Keratinocyte (primary cell): ENCODE measurements around the gene MRGPRX4. TPM values are rescaled to one million over a fixed set of nuclear protein-coding genes. Genes with fewer than 3 reads are reported as not detected.
"Not testable (repeated sequence)": the region's sequence is repeated elsewhere in the genome, so short reads cannot be mapped to it uniquely, and the experiment has no call there.

ENCODE experiments used
- DNase-seq: peaks from one replicate; pipeline ENCODE4 v3.0.0-alpha.2; 2011; ENCODE audit warnings: low read depth, missing footprints, low spot score
- FAIRE-seq: peaks from 2 replicates; lab custom pipeline; 2011; peaks lifted over from hg19 to GRCh38; lab: Jason Lieb, UNC
- H2AFZ ChIP-seq: 2 replicates; pipeline ENCODE4 v1.6.0; 2012; ENCODE audit warnings: low read length, control low read depth, inconsistent platforms; ENCODE audit not compliant: control insufficient read depth
- H3K27ac ChIP-seq: 2 replicates; pipeline ENCODE4 v1.5.1; 2011; ENCODE audit warnings: low read length; ENCODE audit not compliant: control insufficient read depth, insufficient read depth
- H3K27me3 ChIP-seq: 3 replicates; pipeline ENCODE4 v1.6.0; 2011; ENCODE audit warnings: low read length; ENCODE audit not compliant: control insufficient read depth, insufficient read depth; ENCODE audit errors: extremely low read depth
- H3K36me3 ChIP-seq, 2 experiments: 2 replicates in 1 of 2; 3 replicates in 1 of 2; pipeline ENCODE4 v1.5.1; 2011; ENCODE audit warnings: low read length in 2 of 2, mild to moderate bottlenecking in 1 of 2; ENCODE audit not compliant: control insufficient read depth in 2 of 2, insufficient read depth in 2 of 2; ENCODE audit errors: extremely low read depth in 1 of 2
- H3K4me1 ChIP-seq: 3 replicates; pipeline ENCODE4 v1.5.1; 2011; ENCODE audit warnings: low read length; ENCODE audit not compliant: control insufficient read depth, insufficient read depth; ENCODE audit errors: extremely low read depth
- H3K4me2 ChIP-seq: 3 replicates; pipeline ENCODE4 v1.6.0; 2011; ENCODE audit warnings: low read depth, low read length; ENCODE audit not compliant: control insufficient read depth, insufficient read depth; ENCODE audit errors: extremely low read depth
- H3K4me3 ChIP-seq, 3 experiments: fragments of 200-600 bp in 1 of 3; sonication (generic) in 1 of 3; 2 replicates in 2 of 3; 3 replicates in 1 of 3; pipeline ENCODE4 v1.5.1; 2011 to 2016; ENCODE audit warnings: low read length in 3 of 3, mild to moderate bottlenecking in 3 of 3, control low read depth in 2 of 3, inconsistent platforms in 1 of 3, low read depth in 1 of 3, mixed read lengths in 1 of 3, mixed run types in 1 of 3, moderate library complexity in 1 of 3; ENCODE audit not compliant: control insufficient read depth in 2 of 3, insufficient read depth in 2 of 3; ENCODE audit errors: extremely low read depth in 1 of 3
- H3K79me2 ChIP-seq: 2 replicates; pipeline ENCODE4 v1.6.0; 2012; ENCODE audit warnings: low read length; ENCODE audit not compliant: control insufficient read depth, insufficient read depth
- H3K9ac ChIP-seq: 3 replicates; pipeline ENCODE4 v1.6.0; 2011; ENCODE audit warnings: low read length; ENCODE audit not compliant: control insufficient read depth, insufficient read depth; ENCODE audit errors: extremely low read depth
- H3K9me1 ChIP-seq: 3 replicates; pipeline ENCODE4 v1.6.0; 2011; ENCODE audit warnings: low read length; ENCODE audit not compliant: control insufficient read depth, insufficient read depth; ENCODE audit errors: extremely low read depth
- H3K9me3 ChIP-seq: 2 replicates; pipeline ENCODE4 v1.5.1; 2012; ENCODE audit warnings: low read depth, low read length; ENCODE audit not compliant: control insufficient read depth
- H4K20me1 ChIP-seq: 3 replicates; pipeline ENCODE4 v1.6.0; 2011; ENCODE audit warnings: low read length; ENCODE audit not compliant: control insufficient read depth, insufficient read depth; ENCODE audit errors: extremely low read depth
- CTCF ChIP-seq, 3 experiments: IDR thresholded peaks in 1 of 3; conservative IDR thresholded peaks in 1 of 3; optimal IDR thresholded peaks in 1 of 3; 2 replicates in 2 of 3; 3 replicates in 1 of 3; pipeline versions ENCODE3 to v1.5.1; 2011; ENCODE audit warnings: low read length in 3 of 3, mild to moderate bottlenecking in 3 of 3, moderate library complexity in 2 of 3, control low read depth in 1 of 3, inconsistent platforms in 1 of 3; ENCODE audit not compliant: insufficient read depth in 2 of 3; ENCODE audit errors: extremely low read depth in 1 of 3
- EZH2 ChIP-seq: IDR thresholded peaks from one replicate; pipeline ENCODE4 v1.6.1; 2012; ENCODE audit warnings: inconsistent platforms, mild to moderate bottlenecking, low read length, moderate library complexity
- dilution Hi-C: fragments of 300-500 bp; cut with MboI; formaldehyde crosslinking; loops from one replicate; pipeline ENCODE4 v1.7.0; 2020; ENCODE audit warnings: low sequenced_read_pairs; ENCODE audit not compliant: extremely low pct_ligation_motif_present
- polyA minus RNA-seq, 3 experiments: library from RNA; depleted of rRNA, polyadenylated mRNA; stranded (reverse); fragments of >200 nt; gene quantifications; 1 replicate in 1 of 3; 2 replicates in 1 of 3; 3 replicates in 1 of 3; pipeline ENCODE4 v1.2.3, GENCODE V29; 2011
- polyA plus RNA-seq, 5 experiments: library from polyadenylated mRNA; depleted of rRNA in 3 of 5; stranded (reverse) in 3 of 5; stranded (forward) in 1 of 5; unstranded in 1 of 5; fragments of >200 nt; gene quantifications; 1 replicate in 1 of 5; 2 replicates in 3 of 5; 3 replicates in 1 of 5; pipeline versions ENCODE4 v1.2.1 to v1.2.3, GENCODE V29; 2011 to 2012; ENCODE audit warnings: missing spikeins in 2 of 5, low read depth in 1 of 5, low replicate concordance in 1 of 5

Gene MRGPRX4
- 0.05 to 0.18 TPM (median 0.08 TPM) in 3 replicates for polyA plus RNA-seq
- polyA plus RNA-seq (2011; ENCODE audit: low read depth) = not detected
- polyA plus RNA-seq (2011; cell fraction: cytosol; rRNA removed) = 0.16 TPM in 2 replicates
- 0.48 and 0.63 TPM in 2 replicates for polyA plus RNA-seq (2011; cell fraction: nucleus; rRNA removed)
- polyA plus RNA-seq (2012; ENCODE audit: low replicate concordance) = 0.15 TPM in 1 of 2 replicates, not detected in the other
- polyA minus RNA-seq = 0.36 to 0.67 TPM in 2 of 3 replicates, not detected in the other
- not detected for polyA minus RNA-seq (2011; cell fraction: cytosol; rRNA and poly(A)+ RNA removed)
- not detected in 2 replicates for polyA minus RNA-seq (2011; cell fraction: nucleus; rRNA and poly(A)+ RNA removed)

GRCh38 chr11:18172666-18173065 lies at the start of gene MRGPRX4:
Gene MRGPRX4 (plus strand): TSS chr11:18172837. CDS start chr11:18173257, 420 bp downstream.
- TF ChIP-seq CTCF (optimal IDR thresholded peaks at IDR 0.05 in 1 of 3, IDR thresholded peaks at IDR 0.05 in 1 of 3, conservative IDR thresholded peaks at IDR 0.05 in 1 of 3; ENCODE audit: extremely low read depth in 1 of 3, insufficient read depth in 2 of 3, low read length in 3 of 3) (no peak), EZH2 (no peak)
- H3K79me2 ChIP-seq = no peaks in the 10 kb centered on the region
- no peak within 1 kb of the TSS for H3K4me3 ChIP-seq
- no peaks in the 10 kb centered on the region for H3K27me3 ChIP-seq
- no peak within 1 kb of the TSS for H3K27ac ChIP-seq
- no peaks in the 10 kb centered on the region for H4K20me1 ChIP-seq
- FAIRE-seq (no peak), DNase-seq (no peak)
- H3K4me2 ChIP-seq = no peak within 1 kb of the TSS
- no peaks in the 10 kb centered on the region for H3K9me1 ChIP-seq
- no peak within 1 kb of the TSS for H3K9ac ChIP-seq
- dilution Hi-C loops = no loop called here
- H3K36me3 ChIP-seq = no peaks in the 10 kb centered on the region
- no peak within 1 kb of the TSS for H2AFZ ChIP-seq
- peaks cover 8% of the 10 kb centered on the region for H3K4me1 ChIP-seq
- H3K9me3 ChIP-seq = no peaks in the 10 kb centered on the region

GRCh38 chr11:18131115-18131514 lies 41.5 kb upstream of the MRGPRX4 start:
- H3K4me1 ChIP-seq, H3K9me3 ChIP-seq, FAIRE-seq, H2AFZ ChIP-seq, H3K4me3 ChIP-seq, DNase-seq, H3K27me3 ChIP-seq, H3K4me2 ChIP-seq, H4K20me1 ChIP-seq, dilution Hi-C loops, H3K9me1 ChIP-seq, H3K79me2 ChIP-seq, H3K36me3 ChIP-seq, H3K27ac ChIP-seq, H3K9ac ChIP-seq: not testable (repeated sequence)

GRCh38 chr11:18132341-18132740 lies 40.3 kb upstream of the MRGPRX4 start, which contains the start of gene MRGPRX3:
Gene MRGPRX3 (plus strand): TSS chr11:18132571. CDS start chr11:18137203, 4,632 bp downstream.
- no peak within 1 kb of the TSS for H3K4me3 ChIP-seq
- H3K9ac ChIP-seq = no peak within 1 kb of the TSS
- H3K36me3 ChIP-seq = no peaks in the 10 kb centered on the region
- no peaks in the 10 kb centered on the region for H4K20me1 ChIP-seq
- DNase-seq (no peak), FAIRE-seq (peak; percentile 68)
- peak within 1 kb of the TSS; percentile 38 for H3K4me2 ChIP-seq
- peaks cover 8% of the 10 kb centered on the region for H3K4me1 ChIP-seq
- TF ChIP-seq EZH2 (no peak), CTCF (optimal IDR thresholded peaks at IDR 0.05 in 1 of 3, IDR thresholded peaks at IDR 0.05 in 1 of 3, conservative IDR thresholded peaks at IDR 0.05 in 1 of 3; ENCODE audit: extremely low read depth in 1 of 3, insufficient read depth in 2 of 3, low read length in 3 of 3) (no peak)
- no peaks in the 10 kb centered on the region for H3K79me2 ChIP-seq
- no peak within 1 kb of the TSS for H3K27ac ChIP-seq
- dilution Hi-C loops = no loop called here
- no peaks in the 10 kb centered on the region for H3K27me3 ChIP-seq
- no peaks in the 10 kb centered on the region for H3K9me1 ChIP-seq
- H3K9me3 ChIP-seq = no peaks in the 10 kb centered on the region
- H2AFZ ChIP-seq = peak within 1 kb of the TSS; percentile 23
